IMR-90 (cell line): ENCODE measurements around the gene HCRTR2. TPM values are rescaled to one million over a fixed set of nuclear protein-coding genes. Genes with fewer than 3 reads are reported as not detected.

Experiments
- ATAC-seq: fragments of 200-7000 bp; cut with Tn5 transposase; 2 replicates; pipeline ENCODE4 v1.9.1; 2020; ENCODE audit warnings: low read depth, mild to moderate bottlenecking, moderate library complexity
- BruUV-seq: library from RNA; stranded (reverse); fragments of 400-500 nt; replicated peaks from 2 replicates; lab custom pipeline; 2021; lab: Mats Ljungman, UMichigan
- CTCF ChIA-PET: fragments of 300-600 bp; formaldehyde crosslinking; extraction: SDS; loops from one replicate; lab custom pipeline; 2021; ENCODE audit warnings: antibody characterized with exemption; lab: Yijun Ruan, JAX
- POLR2A ChIA-PET: fragments of 300-600 bp; sonication (Branson Sonifier 250); formaldehyde crosslinking; loops from one replicate; lab custom pipeline; 2022; ENCODE audit warnings: antibody characterized with exemption; ENCODE audit not compliant: unreplicated experiment; lab: Charles Lee
- DNase-seq: peaks from one replicate; pipeline ENCODE4 v3.0.0; 2013
- H2AFZ ChIP-seq: replicated peaks from 2 replicates; pipeline ENCODE3; 2013; ENCODE audit warnings: low read length, mild to moderate bottlenecking; ENCODE audit not compliant: poor library complexity
- H2AK5ac ChIP-seq: 2 replicates; pipeline ENCODE4 v1.6.1; 2013; ENCODE audit warnings: low read depth, low read length, inconsistent platforms
- H2AK9ac ChIP-seq: replicated peaks from 2 replicates; pipeline ENCODE3; 2013; ENCODE audit warnings: mild to moderate bottlenecking, low read depth, low read length, moderate library complexity; ENCODE audit not compliant: poor library complexity
- H2BK120ac ChIP-seq: 2 replicates; pipeline ENCODE4 v1.6.1; 2013; ENCODE audit warnings: low read depth, low read length, inconsistent platforms
- H2BK15ac ChIP-seq: 3 replicates; pipeline ENCODE4 v1.6.1; 2013; ENCODE audit warnings: low read depth, low read length, inconsistent platforms
- H2BK20ac ChIP-seq: 2 replicates; pipeline ENCODE4 v1.6.1; 2013; ENCODE audit warnings: low read depth, mild to moderate bottlenecking, inconsistent platforms, low read length, moderate library complexity
- H2BK5ac ChIP-seq: 2 replicates; pipeline ENCODE4 v1.6.1; 2013; ENCODE audit warnings: mild to moderate bottlenecking, low read depth, low read length, inconsistent platforms; ENCODE audit not compliant: poor library complexity, severe bottlenecking
- H3K14ac ChIP-seq: replicated peaks from 2 replicates; pipeline ENCODE4 v1.6.1; 2013; ENCODE audit warnings: low read depth, low read length, inconsistent platforms
- H3K18ac ChIP-seq: 2 replicates; pipeline ENCODE4 v1.6.1; 2013; ENCODE audit warnings: low read depth, low read length, control low read depth
- H3K23ac ChIP-seq: 2 replicates; pipeline ENCODE4 v1.6.1; 2013; ENCODE audit warnings: low read depth, low read length, inconsistent platforms
- H3K27ac ChIP-seq: 2 replicates; pipeline ENCODE4 v1.5.1; 2013; ENCODE audit warnings: mild to moderate bottlenecking, control low read depth, low read length; ENCODE audit not compliant: insufficient read depth
- H3K27me3 ChIP-seq: 2 replicates; pipeline ENCODE4 v1.6.1; 2013; ENCODE audit warnings: low read length; ENCODE audit not compliant: control insufficient read depth, insufficient read depth
- H3K36me3 ChIP-seq: 2 replicates; pipeline ENCODE4 v1.6.1; 2013; ENCODE audit warnings: low read length, mixed read lengths; ENCODE audit not compliant: control insufficient read depth, insufficient read depth
- H3K4ac ChIP-seq: 2 replicates; pipeline ENCODE4 v1.6.1; 2013; ENCODE audit warnings: low read depth, low read length, inconsistent platforms
- H3K4me1 ChIP-seq: 2 replicates; pipeline ENCODE4 v1.6.1; 2013; ENCODE audit warnings: low read length, mixed read lengths; ENCODE audit not compliant: control insufficient read depth, insufficient read depth
- H3K4me2 ChIP-seq: 2 replicates; pipeline ENCODE4 v1.6.1; 2013; ENCODE audit warnings: low read depth, mild to moderate bottlenecking, control low read depth, low read length, moderate library complexity
- H3K4me3 ChIP-seq: 2 replicates; pipeline ENCODE4 v1.5.1; 2013; ENCODE audit warnings: low read depth, mild to moderate bottlenecking, control low read depth, low read length, moderate library complexity; ENCODE audit not compliant: insufficient read depth
- H3K56ac ChIP-seq: 2 replicates; pipeline ENCODE4 v1.6.1; 2013; ENCODE audit warnings: low read length, inconsistent platforms; ENCODE audit not compliant: insufficient read depth; ENCODE audit errors: extremely low read depth
- H3K79me1 ChIP-seq, 2 experiments: 2 replicates each; pipeline ENCODE4 v1.6.1; 2013; ENCODE audit warnings: low read length in 2 of 2, inconsistent platforms in 1 of 2, low read depth in 1 of 2
- H3K9ac ChIP-seq: 2 replicates; pipeline ENCODE4 v1.6.1; 2013; ENCODE audit warnings: low read depth, low read length, control low read depth
- H3K9me1 ChIP-seq: 2 replicates; pipeline ENCODE4 v1.6.1; 2013; ENCODE audit warnings: low read length, inconsistent platforms; ENCODE audit not compliant: insufficient read depth
- H3K9me3 ChIP-seq: 2 replicates; pipeline ENCODE4 v1.6.1; 2013; ENCODE audit warnings: low read length; ENCODE audit not compliant: control insufficient read depth, insufficient read depth
- H4K20me1 ChIP-seq: 2 replicates; pipeline ENCODE4 v1.6.1; 2013; ENCODE audit warnings: low read length, inconsistent platforms; ENCODE audit not compliant: insufficient read depth
- H4K5ac ChIP-seq: 2 replicates; pipeline ENCODE4 v1.6.1; 2013; ENCODE audit warnings: mild to moderate bottlenecking, low read depth, low read length, control low read depth
- H4K8ac ChIP-seq, 2 experiments: 2 replicates each; pipeline ENCODE4 v1.6.1; 2013; ENCODE audit warnings: low read depth in 2 of 2, low read length in 2 of 2, control low read depth in 1 of 2, inconsistent platforms in 1 of 2
- H4K91ac ChIP-seq: 2 replicates; pipeline ENCODE4 v1.6.1; 2013; ENCODE audit warnings: low read depth, low read length, inconsistent platforms; ENCODE audit not compliant: insufficient read depth
- BHLHE40 ChIP-seq: fragments of 150-350 bp; IDR thresholded peaks from 2 replicates; pipeline ENCODE4 v1.6.1; 2016; ENCODE audit warnings: mild to moderate bottlenecking, low read depth, low read length
- CEBPB ChIP-seq: IDR thresholded peaks from 2 replicates; pipeline ENCODE4 v1.6.1; 2012; ENCODE audit warnings: low read depth, low read length, improper control_type of control experiment
- CHD1 ChIP-seq: IDR thresholded peaks from 2 replicates; pipeline ENCODE4 v1.6.1; 2012; ENCODE audit warnings: low read depth, low read length, improper control_type of control experiment
- FOS ChIP-seq: fragments of 150-350 bp; IDR thresholded peaks from 2 replicates; pipeline ENCODE4 v1.6.1; 2016; ENCODE audit warnings: low read depth, low read length
- MAFK ChIP-seq: IDR thresholded peaks from 2 replicates; pipeline ENCODE4 v1.6.1; 2012; ENCODE audit warnings: low read depth, low read length, improper control_type of control experiment
- MAZ ChIP-seq: IDR thresholded peaks from 2 replicates; pipeline ENCODE4 v1.6.1; 2012; ENCODE audit warnings: low read depth, mild to moderate bottlenecking, low read length, improper control_type of control experiment, moderate library complexity, borderline replicate concordance
- MXI1 ChIP-seq: IDR thresholded peaks from 2 replicates; pipeline ENCODE4 v1.6.1; 2012; ENCODE audit warnings: low read depth, mild to moderate bottlenecking, low read length, moderate library complexity, borderline replicate concordance
- NFE2L2 ChIP-seq: fragments of 150-350 bp; IDR thresholded peaks from 2 replicates; pipeline ENCODE4 v1.6.1; 2016; ENCODE audit warnings: low read depth, mild to moderate bottlenecking, low read length
- POLR2A ChIP-seq: IDR thresholded peaks from 2 replicates; pipeline ENCODE4 v1.6.1; 2012; ENCODE audit warnings: mild to moderate bottlenecking, low read depth, low read length
- RAD21 ChIP-seq: IDR thresholded peaks from 2 replicates; pipeline ENCODE4 v1.6.1; 2012; ENCODE audit warnings: low read length, improper control_type of control experiment
- RCOR1 ChIP-seq: IDR thresholded peaks from 2 replicates; pipeline ENCODE4 v1.6.1; 2012; ENCODE audit warnings: mild to moderate bottlenecking, low read length, improper control_type of control experiment; ENCODE audit not compliant: insufficient replicate concordance
- RFX5 ChIP-seq: IDR thresholded peaks from 2 replicates; pipeline ENCODE4 v1.8.0; 2012; ENCODE audit warnings: low read depth, mild to moderate bottlenecking, low read length, moderate library complexity
- SMC3 ChIP-seq: fragments of 150-350 bp; IDR thresholded peaks from 2 replicates; pipeline ENCODE4 v1.6.1; 2016; ENCODE audit warnings: low read depth, mild to moderate bottlenecking, antibody characterized with exemption, low read length, moderate library complexity
- WGBS, 2 experiments: methylation state at CpG; one replicate each; pipeline versions ENCODE4 v1.1.5 to v1.1.7; 2013; ENCODE audit warnings: missing lambda C conversion rate in 2 of 2; ENCODE audit not compliant: insufficient read length in 1 of 2; ENCODE audit errors: extremely low coverage in 2 of 2; 5-methylcytosine and 5-hydroxymethylcytosine counted together
- dilution Hi-C: fragments of 300-500 bp; cut with HindIII; formaldehyde crosslinking; loops from one replicate; pipeline ENCODE4 v1.14.3; 2018; ENCODE audit warnings: low sequenced_read_pairs; ENCODE audit not compliant: unreplicated experiment
- in situ Hi-C: fragments of 300-500 bp; cut with MboI; formaldehyde crosslinking; loops from 3 replicates; pipeline ENCODE4 v1.14.3; 2019; ENCODE audit warnings: low sequenced_read_pairs, inconsistent platforms, mixed read lengths
- intact Hi-C: fragments of 100-400 bp; cut with micrococcal nuclease; formaldehyde crosslinking; loops from 2 replicates; pipeline ENCODE4 v1.10.0; 2022
- polyA plus RNA-seq, 3 experiments: library from polyadenylated mRNA; depleted of rRNA; stranded (reverse); fragments of >200 nt; gene quantifications; 2 replicates each; pipeline ENCODE4 v1.2.3, GENCODE V29; 2012; ENCODE audit warnings: low replicate concordance in 1 of 3
- total RNA-seq: library from RNA; depleted of rRNA; stranded (reverse); fragments of >200 nt; gene quantifications from 2 replicates; pipeline ENCODE4 v1.2.3, GENCODE V29; 2012
- TF ChIP-seq, protein P1 (sequence below): conservative IDR thresholded peaks from 2 replicates; pipeline ENCODE4 v1.5.1; 2012; ENCODE audit warnings: mild to moderate bottlenecking, low read depth, low read length, improper control_type of control experiment
- TF ChIP-seq, protein P2 (sequence below): fragments of 150-350 bp; IDR thresholded peaks from 2 replicates; pipeline ENCODE4 v1.6.1; 2016; ENCODE audit warnings: low read depth, mild to moderate bottlenecking, low read length, moderate library complexity, borderline replicate concordance
- TF ChIP-seq, protein P3 (sequence below): fragments of 150-350 bp; IDR thresholded peaks from 2 replicates; pipeline ENCODE4 v1.6.1; 2017; ENCODE audit warnings: mild to moderate bottlenecking, antibody characterized with exemption, low read length, low read depth

The HCRTR2 gene
- total and polyA plus RNA-seq, 2 of the 4 experiments (the other 2 are of a cell fraction): not detected

DNA sequence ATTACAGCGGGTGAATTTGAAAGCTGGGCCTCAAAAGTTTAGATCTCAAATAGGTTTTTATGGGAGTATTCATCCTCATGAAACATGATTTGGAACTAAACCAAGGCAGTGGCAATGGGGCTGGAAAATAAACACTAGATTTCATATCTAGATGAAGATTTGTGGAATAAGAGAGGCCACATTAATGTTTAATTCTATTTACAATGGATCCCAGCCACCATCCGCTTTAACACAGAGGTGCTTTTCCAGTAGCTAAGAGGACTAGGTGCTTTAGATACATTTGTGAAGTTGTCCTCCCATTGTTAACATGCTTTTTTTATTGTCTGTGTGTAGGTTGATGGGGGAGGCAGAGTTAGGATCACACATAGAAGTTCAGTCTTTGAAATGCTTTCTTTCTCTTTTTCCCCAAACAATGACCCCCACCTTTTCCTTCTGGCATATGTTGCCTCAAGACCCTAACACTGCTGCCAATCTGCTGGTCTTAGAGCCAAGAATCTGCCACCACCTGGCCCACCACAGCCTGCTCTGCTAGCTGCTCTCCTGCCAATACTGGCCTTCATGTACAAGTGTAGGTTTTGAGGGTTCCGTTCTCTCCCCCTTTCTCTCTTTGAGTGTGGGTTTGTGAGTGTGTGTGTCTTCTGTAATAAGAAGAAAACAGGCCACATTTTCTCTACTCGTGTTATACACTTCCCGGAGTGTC is 125.1 kb downstream of the HCRTR2 start:
- Histone ChIP-seq H2BK120ac (no peak overlapping the region), H3K14ac (no peak overlapping the region), H2BK20ac (no peak overlapping the region), H2AK5ac (no peak overlapping the region), H3K4me1 (no peaks in the 10 kb centered on the region), H3K9me1 (no peaks in the 10 kb centered on the region), H2BK5ac (no peak overlapping the region), H3K27me3 (no peaks in the 10 kb centered on the region), H3K9ac (no peak overlapping the region), H4K5ac (no peak overlapping the region), H3K18ac (no peak overlapping the region), H2BK15ac (no peak overlapping the region), H3K23ac (no peak overlapping the region), H4K20me1 (no peaks in the 10 kb centered on the region), H4K91ac (no peak overlapping the region), H3K4me2 (no peak overlapping the region), H4K8ac (no peak overlapping the region), H3K27ac (no peak overlapping the region), H2AK9ac (no peak overlapping the region), H3K4me3 (no peak overlapping the region), H3K79me1 (no peaks in the 10 kb centered on the region), H3K9me3 (no peaks in the 10 kb centered on the region), H3K36me3 (no peaks in the 10 kb centered on the region), H3K56ac (no peak overlapping the region), H2AFZ (no peak overlapping the region), H3K4ac (no peak overlapping the region)
- no peak for DNase-seq
- ATAC-seq: no peak
- ChIA-PET CTCF (no interaction called here), POLR2A (no interaction called here)
- intact Hi-C loops (no loop called here), dilution Hi-C loops (no loop called here), in situ Hi-C loops (loop anchor here (25.0 kb wide), 1 partner anchor 988 kb away; no protein-coding TSS in a partner anchor)
- no CpG with 5 or more reads among the region's 5 CpGs for WGBS, 2 experiments
- no TSS peak for BruUV-seq
- TF ChIP-seq, protein P1, sequence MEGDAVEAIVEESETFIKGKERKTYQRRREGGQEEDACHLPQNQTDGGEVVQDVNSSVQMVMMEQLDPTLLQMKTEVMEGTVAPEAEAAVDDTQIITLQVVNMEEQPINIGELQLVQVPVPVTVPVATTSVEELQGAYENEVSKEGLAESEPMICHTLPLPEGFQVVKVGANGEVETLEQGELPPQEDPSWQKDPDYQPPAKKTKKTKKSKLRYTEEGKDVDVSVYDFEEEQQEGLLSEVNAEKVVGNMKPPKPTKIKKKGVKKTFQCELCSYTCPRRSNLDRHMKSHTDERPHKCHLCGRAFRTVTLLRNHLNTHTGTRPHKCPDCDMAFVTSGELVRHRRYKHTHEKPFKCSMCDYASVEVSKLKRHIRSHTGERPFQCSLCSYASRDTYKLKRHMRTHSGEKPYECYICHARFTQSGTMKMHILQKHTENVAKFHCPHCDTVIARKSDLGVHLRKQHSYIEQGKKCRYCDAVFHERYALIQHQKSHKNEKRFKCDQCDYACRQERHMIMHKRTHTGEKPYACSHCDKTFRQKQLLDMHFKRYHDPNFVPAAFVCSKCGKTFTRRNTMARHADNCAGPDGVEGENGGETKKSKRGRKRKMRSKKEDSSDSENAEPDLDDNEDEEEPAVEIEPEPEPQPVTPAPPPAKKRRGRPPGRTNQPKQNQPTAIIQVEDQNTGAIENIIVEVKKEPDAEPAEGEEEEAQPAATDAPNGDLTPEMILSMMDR: no peak
- TF ChIP-seq MAZ: no peak
- TF ChIP-seq NFE2L2: no peak
- TF ChIP-seq, protein P2, sequence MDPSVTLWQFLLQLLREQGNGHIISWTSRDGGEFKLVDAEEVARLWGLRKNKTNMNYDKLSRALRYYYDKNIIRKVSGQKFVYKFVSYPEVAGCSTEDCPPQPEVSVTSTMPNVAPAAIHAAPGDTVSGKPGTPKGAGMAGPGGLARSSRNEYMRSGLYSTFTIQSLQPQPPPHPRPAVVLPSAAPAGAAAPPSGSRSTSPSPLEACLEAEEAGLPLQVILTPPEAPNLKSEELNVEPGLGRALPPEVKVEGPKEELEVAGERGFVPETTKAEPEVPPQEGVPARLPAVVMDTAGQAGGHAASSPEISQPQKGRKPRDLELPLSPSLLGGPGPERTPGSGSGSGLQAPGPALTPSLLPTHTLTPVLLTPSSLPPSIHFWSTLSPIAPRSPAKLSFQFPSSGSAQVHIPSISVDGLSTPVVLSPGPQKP: no peak
- no peak for TF ChIP-seq MAFK
- no peak for TF ChIP-seq CEBPB
- no peak for TF ChIP-seq RCOR1
- no peak for TF ChIP-seq SMC3
- TF ChIP-seq POLR2A: no peak
- no peak for TF ChIP-seq RFX5
- no peak for TF ChIP-seq CHD1
- TF ChIP-seq, protein P3, sequence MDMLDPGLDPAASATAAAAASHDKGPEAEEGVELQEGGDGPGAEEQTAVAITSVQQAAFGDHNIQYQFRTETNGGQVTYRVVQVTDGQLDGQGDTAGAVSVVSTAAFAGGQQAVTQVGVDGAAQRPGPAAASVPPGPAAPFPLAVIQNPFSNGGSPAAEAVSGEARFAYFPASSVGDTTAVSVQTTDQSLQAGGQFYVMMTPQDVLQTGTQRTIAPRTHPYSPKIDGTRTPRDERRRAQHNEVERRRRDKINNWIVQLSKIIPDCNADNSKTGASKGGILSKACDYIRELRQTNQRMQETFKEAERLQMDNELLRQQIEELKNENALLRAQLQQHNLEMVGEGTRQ: no peak
- TF ChIP-seq RAD21: no peak
- TF ChIP-seq FOS: no peak
- no peak for TF ChIP-seq MXI1
- TF ChIP-seq BHLHE40: no peak
